Heart right ventricle (tissue), 16 donors: Measurements from ENCODE around the gene HIRA. TPM values are rescaled to one million over a fixed set of nuclear protein-coding genes. Genes with fewer than 3 reads are reported as not detected.

Experiments used
- ATAC-seq, 8 donors: fragments of 200-7000 bp; cut with Tn5 transposase; one replicate each; pipeline ENCODE4 v1.9.1; 2020; ENCODE audit warnings: mild to moderate bottlenecking in 8 of 8, moderate library complexity in 8 of 8, moderate number of reproducible peaks in 1 of 8
- DNase-seq, 2 donors: peaks; one replicate each; pipeline ENCODE4 v3.0.0-alpha.2; 2020
- H3K27ac ChIP-seq, 10 donors: fragments of 200-600 bp; sonication (generic) in 2 of 10; one replicate each; pipeline versions ENCODE4 v1.5.0 to v1.8.0; 2020 to 2022; ENCODE audit warnings: mild to moderate bottlenecking in 3 of 10
- H3K27me3 ChIP-seq, 7 donors: fragments of 200-600 bp; one replicate each; pipeline ENCODE4 v1.8.0; 2021 to 2022; ENCODE audit warnings: mild to moderate bottlenecking in 2 of 7
- H3K36me3 ChIP-seq, 9 donors: fragments of 200-600 bp; sonication (generic) in 1 of 9; one replicate each; pipeline versions ENCODE4 v1.5.0 to v1.8.0; 2020 to 2022; ENCODE audit warnings: mild to moderate bottlenecking in 2 of 9
- H3K4me1 ChIP-seq, 9 donors: fragments of 200-600 bp; sonication (generic) in 1 of 9; one replicate each; pipeline versions ENCODE4 v1.5.0 to v1.8.0; 2020 to 2022; ENCODE audit warnings: mild to moderate bottlenecking in 4 of 9
- H3K4me3 ChIP-seq, 10 donors: fragments of 200-600 bp; sonication (generic) in 2 of 10; one replicate each; pipeline versions ENCODE4 v1.5.0 to v1.8.0; 2020 to 2022; ENCODE audit warnings: mild to moderate bottlenecking in 7 of 10, moderate library complexity in 2 of 10
- H3K9me3 ChIP-seq, 11 donors: fragments of 200-600 bp in 10 of 11; sonication (generic) in 2 of 11; one replicate each; pipeline versions ENCODE4 v1.5.0 to v1.8.0; 2013 to 2022; ENCODE audit warnings: mild to moderate bottlenecking in 2 of 11, control low read depth in 1 of 11, moderate library complexity in 1 of 11
- CTCF ChIP-seq, 9 donors: fragments of 200-600 bp; sonication (generic) in 2 of 9; IDR thresholded peaks; one replicate each; pipeline versions ENCODE4 v1.5.0 to v1.8.0; 2021 to 2022; ENCODE audit warnings: antibody characterized with exemption in 9 of 9, mild to moderate bottlenecking in 5 of 9, moderate library complexity in 1 of 9
- WGBS, 2 donors: extraction: QIAGEN DNeasy Blood & Tissue Kit; methylation state at CpG; one replicate each; pipeline ENCODE4 v1.1.7; 2013; ENCODE audit warnings: inconsistent platforms in 1 of 2; 5-methylcytosine and 5-hydroxymethylcytosine counted together
- intact Hi-C, 10 donors: fragments of 100-400 bp; cut with DNase I; formaldehyde crosslinking; loops; one replicate each; pipeline versions ENCODE4 v1.11.1 to v1.14.2; 2022
- polyA plus RNA-seq, 2 donors: library from polyadenylated mRNA; stranded (reverse); fragments of 200-250 nt; gene quantifications; one replicate each; pipeline ENCODE4 v1.2.3, GENCODE V29; 2013
- total RNA-seq, 10 donors: library from RNA; stranded (reverse); fragmentation: NEBNext Ultra II Directional in 3 of 10; extraction: Animal tissue kit (Norgen Biotek cat#: 25700) in 3 of 10; gene quantifications; one replicate each; pipeline versions ENCODE4 v1.2.1 to v1.2.4, GENCODE V29; 2021 to 2023
- donor health status: Arrhythmogenic right ventricular cardiomyopathy.
- donor health status: ischemic (EF 13 %, LVEDD 7.1; RV severe dilation, severe dysfunction).
- donor health status: healthy with polysubstance abuse.
- donor health status: DM: no; HTN: yes; CAD: no.
- donor health status: DM: no; HTN: no; CAD: no.
- donor health status: ischemic (EF 25% LVEDD 6.9; RV normal size, moderate dysfunction).
- donor health status: ischemic (EF 25% LVEDD 5.7; RV mildly dilated, moderate dysfunction).
- donor health status: healthy.
- donor health status: DM: yes; HTN: yes; CAD: no.
- donor health status: Ischemic cardiomyopathy.
- donor health status: ischemic (EF 35%, LVEDD 5.7; RV mildly dilated, moderate dysfunction).
- donor health status: nonischemic (EF 11% LVEDD 7.7; RV severe dilation, severe dysfunction).
- donor health status: DM: yes; HTN: yes; CAD: no.
- donor health status: PGD.
- donor health status: ischemic (EF 29% LVEDD 5.4; RV normal size, mild dysfunction).
- donor health status: nonischemic (EF 23%, LVEDD 6.1; RV moderate dilation, normal function).

The HIRA gene
- total and polyA plus RNA-seq, 12 donors: 3.1 to 23.2 (median 17.5) TPM

DNA sequence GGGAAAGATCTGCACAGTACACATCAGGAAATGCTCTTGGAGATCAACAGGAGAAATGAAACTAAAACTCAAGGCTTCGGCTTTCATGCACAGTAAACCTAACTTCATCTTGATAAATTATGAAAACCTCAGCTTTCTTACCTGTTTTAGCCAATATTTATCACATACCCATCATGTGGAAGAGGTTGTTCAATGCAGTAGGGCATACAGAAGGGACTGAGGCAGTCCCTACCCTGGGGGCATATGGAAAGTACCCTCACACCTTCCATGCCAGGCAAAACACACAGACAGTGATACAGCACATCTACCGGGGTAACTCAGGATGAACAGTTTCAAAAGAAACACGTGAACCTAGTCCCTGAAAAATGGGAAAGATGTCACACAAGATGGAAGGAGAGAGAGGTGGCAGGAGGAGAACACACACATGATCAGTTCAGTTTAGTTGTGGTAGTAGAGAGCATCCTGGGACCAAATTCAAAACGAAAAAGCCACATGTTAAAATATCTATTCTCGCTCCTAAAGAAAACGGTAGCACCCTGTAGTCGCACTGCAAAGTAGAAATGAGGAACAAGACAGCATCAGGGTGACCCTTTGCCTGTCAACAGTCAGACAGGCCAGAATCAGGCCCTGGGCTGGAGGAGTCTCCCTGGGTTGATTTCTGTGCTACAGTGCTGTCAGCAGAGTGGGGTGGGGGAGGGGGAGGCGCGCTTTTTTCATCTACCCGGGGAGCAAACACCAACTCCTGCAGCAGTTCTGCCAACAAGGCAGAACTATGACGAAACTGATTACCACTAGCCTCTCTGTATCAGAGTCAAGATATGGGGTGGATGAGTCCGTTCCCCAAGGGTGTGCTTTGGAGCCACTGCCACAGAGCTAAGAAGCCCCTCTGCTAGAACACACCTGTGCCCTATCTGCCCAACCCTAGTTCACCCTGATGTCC lies 1.3 kb downstream of the HIRA start:
- Histone ChIP-seq H3K4me3 (peak overlapping the region; percentile 65 to 94 (median 80)), H3K36me3 (peaks cover 0 to 17% (median 8%) of the 10 kb centered on the region in 9 donors), H3K27ac (peak overlapping the region in 9 of 10 donors; percentile 70 to 99 (median 93)), H3K9me3 (no peaks in the 10 kb centered on the region), H3K4me1 (peaks cover 7 to 64% (median 41%) of the 10 kb centered on the region in 9 donors), H3K27me3 (no peaks in the 10 kb centered on the region)
- ATAC-seq: no peak
- DNase-seq: peak; percentile 15 to 28
- WGBS, 2 donors: 10 to 11% methylated on average over 12 of the region's 12 CpGs
- intact Hi-C loops: loop anchor here in 6 of 10 donors (2.0 to 10.0 kb wide), 5 partner anchors 47 to 253 kb away; partner anchors contain the start of genes CDC45 (in 3 of the 6), UFD1 (in 3 of the 6), CLTCL1 (in 2 of the 6) and SLC25A1 (in 2 of the 6)
- TF ChIP-seq CTCF (IDR thresholded peaks at IDR 0.05): no peak

GRCh38 chr22:19424186-19424500 lies 7.4 kb downstream of the HIRA start:
- peaks cover 3 to 84% (median 33%) of the 10 kb centered on the region in 9 donors for H3K4me1 ChIP-seq
- ATAC-seq: no peak

DNA sequence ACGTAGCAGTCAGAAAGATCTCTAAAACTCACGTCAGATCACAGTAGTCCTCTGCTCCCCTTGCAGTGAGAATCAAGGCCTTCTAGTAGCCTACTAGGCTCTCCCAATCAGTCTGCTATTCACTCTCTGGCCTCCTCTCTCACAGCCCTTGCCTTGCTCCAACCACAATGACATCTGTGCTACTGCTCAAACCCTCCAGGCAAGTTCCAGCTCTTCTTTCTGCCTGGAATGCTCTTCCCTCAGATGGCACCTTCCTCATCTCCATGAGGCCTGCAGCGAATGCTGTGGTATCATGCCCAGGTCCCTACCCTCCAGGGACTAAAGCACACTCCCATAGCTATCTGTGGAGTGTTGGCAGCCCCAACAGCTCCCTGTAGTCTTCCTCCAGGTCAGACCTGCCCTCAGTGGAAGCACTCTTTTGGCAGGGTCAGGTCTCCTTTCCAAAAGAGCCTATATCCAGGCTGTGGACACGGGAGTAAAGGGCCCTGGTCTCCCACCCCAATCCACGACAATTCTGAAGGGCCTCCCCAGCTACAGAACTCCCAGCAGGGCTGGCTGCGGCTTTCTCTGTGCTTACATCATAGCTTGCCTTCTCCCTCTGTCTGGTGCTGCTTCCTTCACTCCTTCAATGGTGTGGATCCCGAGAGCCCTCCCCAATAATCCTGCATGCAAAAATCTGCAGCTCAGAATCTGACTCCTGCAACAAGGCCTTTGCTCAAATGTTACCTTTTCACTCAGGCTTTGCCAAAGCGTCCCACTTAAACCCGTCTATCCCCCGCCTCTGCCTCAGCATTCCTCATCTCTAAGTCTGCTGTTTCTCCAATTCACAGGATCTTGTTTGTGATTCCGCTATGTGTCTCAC lies 8.9 kb downstream of the HIRA start:
- 66 to 69% methylated on average over 11 of the region's 11 CpGs for WGBS, 2 donors
- Histone ChIP-seq H3K27me3 (no peaks in the 10 kb centered on the region), H3K36me3 (peaks cover 0 to 8% (median 0%) of the 10 kb centered on the region in 9 donors), H3K4me3 (no peak overlapping the region), H3K9me3 (no peaks in the 10 kb centered on the region), H3K27ac (peak overlapping the region in 1 of 10 donors; percentile 5), H3K4me1 (peaks cover 3 to 84% (median 28%) of the 10 kb centered on the region in 9 donors)
- TF ChIP-seq CTCF (IDR thresholded peaks at IDR 0.05): no peak
- intact Hi-C loops: no loop called here
- ATAC-seq (no peak), DNase-seq (no peak)

More at GRCh38 chr22:19424186-19424500, 7.4 kb downstream of the HIRA start:
- H3K36me3 ChIP-seq: peaks cover 0 to 8% (median 0%) of the 10 kb centered on the region in 9 donors
- no peaks in the 10 kb centered on the region for H3K27me3 ChIP-seq
- intact Hi-C loops: no loop called here
- TF ChIP-seq CTCF (IDR thresholded peaks at IDR 0.05): no peak
- no peak for DNase-seq
- 87 to 89% methylated on average over 3 of the region's 3 CpGs for WGBS, 2 donors
- H3K9me3 ChIP-seq: no peaks in the 10 kb centered on the region
- H3K27ac ChIP-seq: peak overlapping the region in 1 of 10 donors; percentile 12
- no peak overlapping the region for H3K4me3 ChIP-seq

DNA sequence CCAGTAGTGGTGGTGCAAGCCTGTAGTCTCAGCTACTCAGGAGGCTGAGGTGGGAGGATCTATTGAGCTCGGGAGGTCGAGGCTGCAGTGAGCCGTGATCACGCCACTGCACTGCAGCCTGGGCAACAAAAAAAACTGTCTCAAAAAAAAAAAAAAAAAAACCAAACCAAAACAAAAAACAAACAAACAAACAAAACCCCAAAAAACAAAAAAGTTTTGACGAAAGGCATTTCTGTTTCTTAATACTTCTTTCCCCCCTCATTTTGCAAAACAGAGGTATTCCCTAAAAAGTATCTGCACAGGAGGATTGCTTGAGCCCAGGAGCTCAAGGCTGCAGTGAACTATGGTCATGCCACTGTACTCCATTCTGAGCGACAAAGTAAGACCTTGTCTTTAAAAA lies 11.2 kb downstream of the HIRA start:
- H3K27ac ChIP-seq: peak overlapping the region in 1 of 10 donors; percentile 76
- H3K9me3 ChIP-seq: no peaks in the 10 kb centered on the region
- TF ChIP-seq CTCF (IDR thresholded peaks at IDR 0.05): no peak
- no peak overlapping the region for H3K4me3 ChIP-seq
- H3K36me3 ChIP-seq: peaks cover 0 to 7% (median 0%) of the 10 kb centered on the region in 9 donors
- H3K4me1 ChIP-seq: peaks cover 3 to 62% (median 20%) of the 10 kb centered on the region in 9 donors
- 91 to 97% methylated on average over 6 of the region's 6 CpGs for WGBS, 2 donors
- DNase-seq: no peak
- no peak for ATAC-seq
- intact Hi-C loops: no loop called here
- no peaks in the 10 kb centered on the region for H3K27me3 ChIP-seq
